B cell (primary cell): Measurements from ENCODE around the gene SIGLEC8. TPM values are rescaled to one million over a fixed set of nuclear protein-coding genes. Genes with fewer than 3 reads are reported as not detected.

Source experiments
- ATAC-seq: fragments of 200-7000 bp; cut with Tn5 transposase; one replicate; pipeline ENCODE4 v1.10.0; 2021; ENCODE audit warnings: low read depth, mild to moderate bottlenecking, moderate number of reproducible peaks, moderate library complexity
- CTCF ChIA-PET: fragments of 350-600 bp; sonication (Branson Sonifier 250); formaldehyde crosslinking; loops from one replicate; lab custom pipeline; 2021; ENCODE audit warnings: antibody characterized with exemption, inconsistent platforms; lab: Charles Lee
- POLR2A ChIA-PET: fragments of 350-600 bp; sonication (Branson Sonifier 250); formaldehyde crosslinking; loops from one replicate; lab custom pipeline; 2021; ENCODE audit warnings: antibody characterized with exemption; lab: Charles Lee
- DNase-seq: peaks from one replicate; pipeline ENCODE4 v3.0.0; 2013
- H2AFZ ChIP-seq: 2 replicates; pipeline ENCODE4 v1.6.1; 2012; ENCODE audit warnings: mild to moderate bottlenecking, low read depth, low read length; ENCODE audit not compliant: insufficient read depth, poor library complexity, severe bottlenecking
- H3K27ac ChIP-seq, 2 donors: 1 replicate in 1 of 2; 2 replicates in 1 of 2; pipeline ENCODE4 v1.5.1; 2012 to 2013; ENCODE audit warnings: low read length in 2 of 2, mild to moderate bottlenecking in 2 of 2, moderate library complexity in 1 of 2
- H3K27me3 ChIP-seq, 4 experiments: fragments of 200-600 bp in 1 of 4; sonication (generic) in 1 of 4; replicated peaks in 1 of 4; 1 replicate in 2 of 4; 2 replicates in 2 of 4; pipeline versions ENCODE4 v1.6.1 to v1.7.0; 2013 to 2016; ENCODE audit warnings: low read length in 3 of 4, mild to moderate bottlenecking in 2 of 4, mixed read lengths in 1 of 4, moderate library complexity in 1 of 4; ENCODE audit not compliant: insufficient read depth in 4 of 4, control insufficient read depth in 3 of 4; ENCODE audit errors: control extremely low read depth in 1 of 4
- H3K36me3 ChIP-seq, 2 experiments: replicated peaks in 1 of 2; 1 replicate in 1 of 2; 2 replicates in 1 of 2; pipeline versions ENCODE4 v1.6.1 to v1.7.1; 2013; ENCODE audit warnings: low read length in 1 of 2; ENCODE audit not compliant: insufficient read depth in 2 of 2, control insufficient read depth in 1 of 2; ENCODE audit errors: control extremely low read depth in 1 of 2, extremely low read depth in 1 of 2
- H3K4me1 ChIP-seq, 2 donors: fragments of 200-600 bp in 1 of 2; sonication (generic) in 1 of 2; 1 replicate in 1 of 2; 2 replicates in 1 of 2; pipeline versions ENCODE4 v1.5.1 to v1.6.1; 2013 to 2017; ENCODE audit warnings: low read length in 2 of 2; ENCODE audit not compliant: control insufficient read depth in 2 of 2, insufficient read depth in 2 of 2
- H3K4me2 ChIP-seq: replicated peaks from 2 replicates; pipeline ENCODE3; 2012; ENCODE audit warnings: mild to moderate bottlenecking, low read depth, low read length; ENCODE audit not compliant: poor library complexity, severe bottlenecking
- H3K4me3 ChIP-seq, 5 experiments: fragments of 200-600 bp in 1 of 5; sonication (generic) in 1 of 5; 1 replicate in 3 of 5; 2 replicates in 2 of 5; pipeline versions ENCODE4 v1.5.1 to v1.7.0; 2011 to 2016; ENCODE audit warnings: low read length in 4 of 5, mild to moderate bottlenecking in 4 of 5, low read depth in 2 of 5, control low read depth in 1 of 5, moderate library complexity in 1 of 5; ENCODE audit not compliant: insufficient read depth in 1 of 5; ENCODE audit errors: control extremely low read depth in 1 of 5, extremely low read depth in 1 of 5
- H3K79me2 ChIP-seq: fragments of 200-600 bp; sonication (generic); one replicate; pipeline ENCODE4 v1.6.0; 2016; ENCODE audit warnings: low read length; ENCODE audit not compliant: control insufficient read depth, insufficient read depth
- H3K9ac ChIP-seq: fragments of 200-600 bp; sonication (generic); 2 replicates; pipeline ENCODE4 v1.6.1; 2017; ENCODE audit warnings: mild to moderate bottlenecking, low read length, moderate library complexity
- H3K9me3 ChIP-seq, 3 donors: one replicate each; pipeline versions ENCODE4 v1.6.1 to v1.7.1; 2013; ENCODE audit warnings: low read length in 2 of 3; ENCODE audit not compliant: control insufficient read depth in 2 of 3, insufficient read depth in 1 of 3; ENCODE audit errors: control extremely low read depth in 1 of 3
- H4K20me1 ChIP-seq: 2 replicates; pipeline ENCODE4 v1.6.0; 2012; ENCODE audit warnings: mild to moderate bottlenecking, low read length; ENCODE audit not compliant: insufficient read depth, control insufficient read depth, poor library complexity, severe bottlenecking
- H3K27ac Mint-ChIP-seq: one replicate; pipeline ENCODE4 v1.8.0; 2021; ENCODE audit warnings: mixed read lengths
- H3K27me3 Mint-ChIP-seq: one replicate; pipeline ENCODE4 v1.8.0; 2021; ENCODE audit warnings: mixed read lengths
- H3K4me1 Mint-ChIP-seq: one replicate; pipeline ENCODE4 v1.8.0; 2021; ENCODE audit warnings: mixed read lengths
- H3K4me3 Mint-ChIP-seq: one replicate; pipeline ENCODE4 v1.8.0; 2021; ENCODE audit warnings: mixed read lengths
- H3K9me3 Mint-ChIP-seq: one replicate; pipeline ENCODE4 v1.8.0; 2022; ENCODE audit warnings: mixed read lengths; ENCODE audit not compliant: insufficient read depth
- CTCF ChIP-seq: fragments of 200-600 bp; IDR thresholded peaks from one replicate; pipeline ENCODE4 v1.8.0; 2022; ENCODE audit warnings: antibody characterized with exemption, mild to moderate bottlenecking
- EZH2 ChIP-seq: IDR thresholded peaks from 2 replicates; pipeline ENCODE4 v1.6.1; 2012; ENCODE audit warnings: borderline replicate concordance, low read depth, mild to moderate bottlenecking, moderate library complexity, low read length; ENCODE audit not compliant: insufficient read depth, poor library complexity, severe bottlenecking
- WGBS: methylation state at CpG from one replicate; pipeline ENCODE4 v1.1.5; 2013; ENCODE audit warnings: missing lambda C conversion rate; ENCODE audit not compliant: insufficient coverage; 5-methylcytosine and 5-hydroxymethylcytosine counted together
- intact Hi-C: fragments of 100-400 bp; cut with micrococcal nuclease; formaldehyde crosslinking; loops from one replicate; pipeline ENCODE4 v1.10.0; 2022
- polyA plus RNA-seq: library from polyadenylated mRNA; depleted of rRNA; stranded (reverse); fragments of >200 nt; gene quantifications from 2 replicates; pipeline ENCODE4 v1.2.3, GENCODE V29; 2012
- total RNA-seq, 2 donors: library from RNA; stranded (reverse); fragments of 120-200 nt in 1 of 2; gene quantifications; 1 replicate in 1 of 2; 2 replicates in 1 of 2; pipeline versions ENCODE4 v1.2.3 to v1.2.4, GENCODE V29; 2013 to 2022

SIGLEC8 gene
- total and polyA plus RNA-seq, 2 donors (not counting 1 experiment from before 2014, with no cell fraction given): not detected

GRCh38 chr19:51407511-51408131 is 50.6 kb downstream of the SIGLEC8 start:
- Mint-ChIP-seq H3K4me1 (peaks cover 20% of the 10 kb centered on the region), H3K27ac (no peak overlapping the region), H3K27me3 (no peaks in the 10 kb centered on the region), H3K4me3 (no peak overlapping the region), H3K9me3 (no peaks in the 10 kb centered on the region)
- 66% methylated on average over 6 of the region's 6 CpGs for WGBS
- H3K9ac ChIP-seq: no peak overlapping the region
- H3K9me3 ChIP-seq: peaks cover 0 to 4% (median 3%) of the 10 kb centered on the region in 3 donors
- POLR2A ChIA-PET: interaction anchor here (2.1 kb wide), 1 partner anchor 10 kb away, joined by 14 read pairs; the partner anchor contains the start of gene SIGLEC10
- peak overlapping the region; percentile 24 for H3K4me2 ChIP-seq
- H3K79me2 ChIP-seq: no peaks in the 10 kb centered on the region
- no peaks in the 10 kb centered on the region for H4K20me1 ChIP-seq
- intact Hi-C loops: loop anchor here (2.0 kb wide), 1 partner anchor 69 kb away; no protein-coding TSS in a partner anchor
- H3K4me1 ChIP-seq: peaks cover 22 to 30% of the 10 kb centered on the region in 2 donors
- peaks cover 2 to 8% of the 10 kb centered on the region in 2 experiments for H3K36me3 ChIP-seq
- no peak for TF ChIP-seq EZH2
- TF ChIP-seq CTCF: peak; percentile 63
- H3K4me3 ChIP-seq: no peak overlapping the region
- DNase-seq (peak; percentile 60), ATAC-seq (peak; percentile 76)
- H3K27ac ChIP-seq: peak overlapping the region in 1 of 2 donors; percentile 48
- CTCF ChIA-PET: interaction anchor here (0.7 to 3.4 kb wide), 15 partner anchors 10 to 252 kb away, joined by 3 to 38 read pairs (median 6); partner anchors contain the start of genes SIGLEC10 and VSIG10L
- peak overlapping the region; percentile 3 for H2AFZ ChIP-seq
- no peaks in the 10 kb centered on the region for H3K27me3 ChIP-seq

GRCh38 chr19:51402117-51402516 is 56.1 kb downstream of the SIGLEC8 start:
- ChIA-PET POLR2A (interaction anchor here (0.6 kb wide), 1 partner anchor 20 kb away, joined by 7 read pairs; no protein-coding TSS in a partner anchor), CTCF (interaction anchor here (1.4 to 9.2 kb wide), 3 partner anchors 15 to 37 kb away, joined by 3 to 98 read pairs (median 46); partner anchors contain the start of gene SIGLEC10)
- Histone ChIP-seq H3K79me2 (no peaks in the 10 kb centered on the region), H3K4me2 (no peak overlapping the region), H3K27ac (no peak overlapping the region), H3K36me3 (no peaks in the 10 kb centered on the region), H3K9ac (no peak overlapping the region), H4K20me1 (no peaks in the 10 kb centered on the region), H3K4me3 (no peak overlapping the region), H3K9me3 (peaks cover 2 to 15% (median 14%) of the 10 kb centered on the region in 3 donors), H3K4me1 (peaks cover 0 to under 1% of the 10 kb centered on the region in 2 donors), H2AFZ (no peak overlapping the region), H3K27me3 (no peaks in the 10 kb centered on the region)
- ATAC-seq (no peak), DNase-seq (no peak)
- Mint-ChIP-seq H3K27ac (no peak overlapping the region), H3K4me1 (no peaks in the 10 kb centered on the region), H3K27me3 (no peaks in the 10 kb centered on the region), H3K9me3 (no peaks in the 10 kb centered on the region), H3K4me3 (no peak overlapping the region)
- WGBS: 100% methylated on average over 9 of the region's 9 CpGs
- TF ChIP-seq EZH2 (no peak), CTCF (no peak)
- intact Hi-C loops: no loop called here
